Fibroblast of skin of right quadriceps (primary cell): ENCODE data around the gene MGAT5.
A peak's percentile ranks its signal among the peaks of the same experiment; 100 is the strongest.

Source experiments
- DNase-seq: peaks from one replicate; pipeline ENCODE4 v3.0.0-alpha.2; 2013

The MGAT5 gene

DNA sequence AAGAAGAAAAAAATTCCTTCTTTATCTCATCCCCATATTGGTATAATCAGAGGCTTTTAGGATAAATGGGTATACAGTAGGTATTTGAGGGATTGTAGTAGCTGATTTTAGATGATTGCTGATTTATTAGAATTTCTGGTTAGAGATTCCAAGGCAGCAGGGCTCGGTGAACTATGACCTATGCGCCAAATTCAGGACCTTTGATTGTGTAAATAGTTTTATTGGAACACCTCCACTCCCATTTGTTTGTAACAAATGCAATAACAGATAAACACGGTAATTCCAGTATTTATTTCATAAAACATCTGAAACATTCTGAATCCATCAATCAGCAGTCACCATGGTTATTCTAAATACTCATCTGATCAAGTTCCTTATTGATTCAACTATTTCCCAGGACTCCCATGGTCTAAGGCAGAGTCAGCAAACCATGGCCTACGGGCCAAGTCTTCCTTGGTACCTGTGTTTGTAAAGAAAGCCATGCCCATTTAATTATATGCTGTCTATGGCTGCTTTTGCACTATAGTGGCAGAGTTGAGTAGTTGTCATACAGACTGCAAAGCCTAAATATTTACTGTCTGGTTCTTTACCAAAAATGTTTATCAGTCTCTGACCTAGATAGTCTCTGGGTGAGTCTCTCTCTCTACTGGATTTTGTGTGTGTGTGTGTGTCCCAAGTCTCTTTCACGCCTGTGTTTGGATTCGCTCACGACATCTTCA is 4.3 kb downstream of the MGAT5 start:
- no peak for DNase-seq

GRCh38 chr2:134258684-134259388 is 5.0 kb downstream of the MGAT5 start:
- no peak for DNase-seq

DNA sequence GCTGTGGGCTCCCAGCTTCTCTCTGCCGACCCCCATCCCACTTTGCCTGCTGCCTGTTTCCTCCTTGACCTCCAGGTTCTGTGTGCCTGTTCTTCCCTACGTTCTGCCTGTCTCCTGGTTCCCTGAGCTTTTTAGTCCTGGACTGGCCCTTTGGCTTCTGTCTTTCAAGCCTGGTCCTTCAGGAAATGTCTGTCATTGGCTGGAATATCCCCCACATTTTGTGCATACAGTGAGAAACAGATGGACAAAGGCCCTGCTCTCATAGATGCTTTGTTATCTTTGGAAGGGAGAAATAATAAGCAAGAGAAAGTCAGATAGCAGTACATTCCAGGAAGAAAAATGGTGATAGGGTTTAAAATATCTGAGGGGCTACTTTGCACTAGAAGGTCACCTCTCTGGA is 5.7 kb downstream of the MGAT5 start:
- DNase-seq, result no peak

GRCh38 chr2:134259994-134260393 is 6.1 kb downstream of the MGAT5 start:
- DNase-seq, result no peak

GRCh38 chr2:134260713-134261112 is 6.8 kb downstream of the MGAT5 start:
- peak; percentile 84 for DNase-seq

- DNase-seq, result peak; percentile 60
Measured at GRCh38 chr2:134261398-134262131, 7.7 kb downstream of the MGAT5 start.

GRCh38 chr2:134262684-134263083 is 8.8 kb downstream of the MGAT5 start:
- DNase-seq, result no peak

DNA sequence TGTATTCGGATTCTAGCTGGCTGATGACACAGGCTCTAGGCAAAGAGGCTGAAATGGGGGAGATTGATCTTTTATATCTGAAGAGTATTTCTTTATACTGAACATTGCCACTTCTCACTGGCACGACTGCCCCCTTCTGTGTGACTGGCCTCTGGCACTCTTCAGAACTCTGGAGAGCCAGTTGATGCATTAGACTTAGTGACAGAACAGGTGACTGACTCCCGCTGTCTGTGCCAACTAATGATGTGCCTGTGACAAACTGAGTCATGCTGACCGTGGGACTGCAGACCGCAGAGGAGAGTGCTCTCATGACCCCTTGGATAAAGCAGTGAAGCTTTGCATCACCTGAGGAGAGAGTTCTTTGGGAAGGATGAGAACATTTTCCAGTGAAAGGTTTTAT is 14.4 kb downstream of the MGAT5 start:
- DNase-seq, result no peak

DNA sequence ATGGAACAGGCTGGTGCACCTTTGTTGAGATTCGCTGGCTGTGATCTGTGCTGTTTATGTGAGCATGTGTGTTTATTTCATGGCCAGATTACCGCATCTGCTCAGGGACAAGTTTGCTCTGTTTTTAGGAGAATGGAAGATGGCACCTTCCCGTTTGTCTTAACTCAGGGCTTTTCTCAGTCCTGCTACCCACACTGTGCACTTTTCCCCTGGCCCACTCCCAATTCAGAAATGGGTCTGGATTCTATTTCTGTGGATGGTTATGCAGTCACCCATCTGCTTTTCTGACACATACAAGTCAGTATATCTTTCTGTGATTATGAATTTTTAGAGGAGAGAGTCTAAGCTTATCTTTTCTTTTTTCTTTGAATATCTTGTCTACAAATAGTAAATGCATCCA is 15.4 kb downstream of the MGAT5 start:
- DNase-seq, result no peak

- DNase-seq, result peak; percentile 45
Measured at GRCh38 chr2:134269972-134270735, 16.3 kb downstream of the MGAT5 start.

GRCh38 chr2:134271758-134272157 is 17.9 kb downstream of the MGAT5 start:
- no peak for DNase-seq

DNA sequence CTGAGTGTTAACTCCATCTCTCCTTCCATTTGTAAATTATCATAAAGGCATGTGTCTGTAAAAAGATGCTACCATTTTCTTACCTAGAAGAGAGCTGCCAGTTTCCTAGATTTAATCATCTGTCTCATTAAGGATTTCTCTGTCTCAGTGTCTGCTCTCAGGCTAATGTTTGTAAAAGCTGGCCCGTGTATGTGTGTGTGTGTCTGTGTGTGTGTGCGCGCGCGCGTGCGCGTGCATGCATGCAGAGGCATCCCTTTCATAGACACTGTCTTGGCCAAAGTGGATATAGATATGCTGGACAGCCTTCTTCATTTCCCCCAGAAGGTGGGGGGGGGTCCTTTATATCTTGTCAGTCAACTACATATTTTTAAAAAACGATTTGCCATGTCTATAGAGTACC is 18.9 kb downstream of the MGAT5 start:
- no peak for DNase-seq

GRCh38 chr2:134273256-134273983 is 19.5 kb downstream of the MGAT5 start:
- peak; percentile 53 for DNase-seq

DNA sequence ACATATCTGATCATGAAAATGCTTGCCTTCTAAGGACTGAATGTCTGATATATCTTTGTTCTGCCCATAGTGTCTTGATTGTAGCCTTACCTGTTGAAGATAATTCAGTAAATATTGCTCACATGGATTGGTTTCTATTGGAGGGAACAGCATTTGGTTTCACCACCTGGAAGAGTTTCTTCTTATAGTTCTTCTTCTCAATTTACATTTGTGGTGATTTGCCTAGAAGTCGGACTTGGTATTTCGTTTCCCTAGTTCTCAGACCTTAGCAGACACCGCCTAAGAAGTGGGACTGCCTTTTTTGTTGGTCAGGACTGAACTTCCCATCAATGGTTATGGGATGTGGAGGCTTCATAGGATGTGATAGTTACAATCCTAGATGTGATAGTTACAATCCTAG is 20.2 kb downstream of the MGAT5 start:
- DNase-seq, result no peak

DNA sequence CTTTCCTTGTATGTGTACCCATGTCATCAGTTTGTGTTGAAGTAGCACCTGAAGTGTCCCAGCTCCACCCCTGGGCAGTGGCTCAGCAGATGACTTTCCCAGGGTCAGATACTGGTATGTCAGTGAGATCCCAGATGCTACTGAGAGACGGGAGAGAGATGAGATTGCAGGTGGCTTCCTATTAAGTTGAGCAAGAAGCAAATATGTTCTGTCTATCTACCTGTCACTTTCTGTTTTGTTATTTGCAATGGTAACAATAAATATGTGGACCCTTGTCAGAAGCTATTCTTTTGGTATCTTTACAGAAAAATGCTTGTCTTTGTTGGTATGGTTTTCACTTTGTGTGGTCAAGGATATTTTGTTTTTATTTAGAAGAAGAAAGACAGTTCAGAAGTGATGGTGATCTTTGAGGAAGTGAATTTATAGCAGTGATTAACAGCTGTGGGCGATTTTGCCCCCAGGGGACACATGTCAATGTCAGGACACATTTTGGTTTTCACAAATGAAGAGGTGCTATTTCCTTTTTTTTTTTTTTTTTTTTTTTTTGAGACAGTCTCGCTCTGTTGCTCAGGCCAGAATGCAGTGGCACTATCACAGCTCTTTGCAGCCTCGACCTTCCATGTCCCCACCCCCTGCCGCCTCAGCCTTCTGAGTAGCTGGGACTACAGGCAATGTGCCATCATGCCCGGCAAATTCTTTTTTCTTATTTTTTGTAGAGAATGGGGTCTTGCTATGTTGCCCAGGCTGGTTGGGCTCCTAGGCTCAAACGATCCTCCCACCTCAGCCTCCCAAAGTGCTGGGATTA is 21.4 kb downstream of the MGAT5 start:
- DNase-seq, result no peak

- no peak for DNase-seq
Measured at GRCh38 chr2:134276381-134277172, 22.7 kb downstream of the MGAT5 start.

DNA sequence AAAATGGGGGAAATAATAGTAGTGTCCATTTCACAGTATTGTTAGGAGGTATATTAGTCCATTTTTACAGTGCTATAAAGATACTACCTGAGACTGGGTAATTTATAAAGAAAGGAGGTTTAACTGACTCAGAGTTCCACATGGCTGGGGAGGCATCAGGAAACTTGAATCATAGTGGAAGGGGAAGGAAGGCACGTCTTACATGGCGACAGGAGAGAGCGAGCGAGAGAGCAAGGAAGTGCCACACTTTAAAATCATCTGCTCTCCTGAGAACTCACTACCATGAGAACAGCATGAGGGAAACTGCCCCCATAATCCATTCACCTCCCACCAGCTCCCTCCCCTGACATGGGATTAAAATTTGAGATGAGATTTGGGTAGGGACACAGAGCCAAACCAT is 23.4 kb downstream of the MGAT5 start:
- DNase-seq, result no peak

DNA sequence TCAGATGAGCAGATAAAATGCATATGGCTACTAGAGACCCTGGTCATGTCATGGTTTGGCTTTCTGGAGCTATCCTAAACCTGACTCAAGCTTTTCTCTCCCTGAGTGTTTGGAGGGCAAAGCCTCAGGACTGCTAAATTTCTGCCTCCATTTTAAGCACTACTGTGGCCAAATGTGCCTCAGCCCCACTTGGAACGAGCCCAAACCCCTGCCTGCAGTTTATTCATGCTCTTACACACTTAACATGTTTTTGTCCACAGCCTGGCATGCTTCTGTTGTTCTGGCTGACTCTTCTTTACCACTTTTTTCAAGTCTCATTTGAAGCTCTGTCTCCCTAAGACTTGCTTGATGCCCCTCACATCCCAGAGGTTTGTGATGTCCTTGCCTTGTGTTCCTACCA is 24.7 kb downstream of the MGAT5 start:
- DNase-seq, result no peak

- DNase-seq, result no peak
Measured at GRCh38 chr2:134279417-134279816, 25.5 kb downstream of the MGAT5 start.

- no peak for DNase-seq
Measured at GRCh38 chr2:134280231-134280630, 26.4 kb downstream of the MGAT5 start.

DNA sequence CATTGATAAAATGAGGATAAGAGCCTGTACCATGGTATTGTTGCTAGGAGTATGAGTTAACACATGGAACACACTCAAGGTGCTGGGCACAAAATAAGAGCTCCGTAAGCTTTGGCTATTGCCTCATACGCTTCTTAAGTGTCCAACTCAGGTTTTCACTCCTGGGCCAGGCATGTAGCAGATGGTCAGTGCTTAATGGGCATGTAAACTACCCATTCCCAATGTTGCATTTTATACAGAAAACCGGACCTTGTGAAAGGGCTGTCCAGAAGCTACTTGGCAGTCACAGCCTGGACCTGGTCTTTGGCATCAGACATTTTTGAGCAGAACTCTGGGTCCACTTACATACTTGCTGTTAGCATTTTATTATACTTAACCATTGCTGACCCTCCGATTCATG is 26.9 kb downstream of the MGAT5 start:
- DNase-seq, result no peak
